SH-SY5Y (cell line): Measurements from ENCODE around the gene DCAF15.

Experiments used
- GATA2 ChIP-seq: IDR thresholded peaks from 2 replicates; pipeline ENCODE4 v1.6.1; 2011; ENCODE audit warnings: mild to moderate bottlenecking, low read depth, low read length
- GATA3 ChIP-seq: IDR thresholded peaks from 2 replicates; pipeline ENCODE4 v1.6.1; 2011; ENCODE audit warnings: low read depth, mild to moderate bottlenecking, low read length, moderate library complexity

DNA sequence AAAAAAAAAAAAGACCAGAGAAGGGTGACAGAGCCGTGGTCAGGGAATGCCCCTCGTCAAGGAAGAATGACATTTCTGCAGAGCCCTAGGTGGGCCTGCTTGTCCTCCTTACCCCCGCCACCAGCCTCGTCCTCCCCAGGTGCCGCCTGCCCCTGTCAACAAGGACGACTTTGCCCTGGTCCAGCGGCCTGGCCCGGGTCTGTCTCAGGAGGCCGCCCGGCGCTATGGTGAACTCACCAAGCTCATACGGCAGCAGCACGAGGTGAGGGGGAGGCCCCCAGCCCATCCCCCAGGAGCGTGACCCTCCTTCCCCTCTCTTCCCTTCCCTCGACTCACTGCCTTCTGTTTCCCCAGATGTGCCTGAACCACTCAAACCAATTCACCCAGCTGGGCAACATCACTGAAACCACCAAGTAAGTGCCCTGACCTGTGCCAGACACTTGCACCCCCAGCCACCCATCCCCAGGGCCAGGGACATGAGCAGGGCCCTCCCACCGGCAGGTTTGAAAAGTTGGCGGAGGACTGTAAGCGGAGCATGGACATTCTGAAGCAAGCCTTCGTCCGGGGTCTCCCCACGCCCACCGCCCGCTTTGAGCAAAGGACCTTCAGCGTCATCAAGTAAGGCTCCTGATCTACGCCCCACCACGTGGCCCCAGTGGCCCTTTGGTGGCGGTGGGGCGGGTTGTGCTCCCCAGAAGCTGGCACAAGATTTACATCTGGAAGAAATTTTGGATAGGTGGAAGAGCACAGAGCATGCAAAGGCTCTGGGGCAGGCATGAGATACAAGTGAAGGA is 28.9 kb upstream of the DCAF15 start:
- TF ChIP-seq GATA2 (no peak), GATA3 (no peak)
